ENCODE results near the gene MADCAM1.

- TF ChIP-seq SPI1 (IDR thresholded peaks at IDR 0.05; ENCODE audit: low read depth, low read length) (no peak), POLR2AphosphoS5 (IDR thresholded peaks at IDR 0.05; ENCODE audit: low read depth, low read length) (no peak), POLR2A (IDR thresholded peaks at IDR 0.05; ENCODE audit: low read depth, low read length) (no peak), PAX5 (IDR thresholded peaks at IDR 0.05; ENCODE audit: insufficient read depth, low read length, severe bottlenecking) (no peak), POU2F2 (IDR thresholded peaks at IDR 0.05; ENCODE audit: low read depth, low read length) (no peak), TAF1 (IDR thresholded peaks at IDR 0.05; ENCODE audit: low read depth, low read length) (no peak)
Measured at GRCh38 chr19:472005-472858, 24.1 kb upstream of the MADCAM1 start.
